Measurements from ENCODE around the gene LENG1.

GRCh38 chr19:54189735-54190502 is 30.4 kb upstream of the LENG1 start:
- TF ChIP-seq CTCF (IDR thresholded peaks at IDR 0.05): no peak
- TF ChIP-seq ZFX (IDR thresholded peaks at IDR 0.05; ENCODE audit: borderline replicate concordance): no peak
